Bronchial epithelial cell (primary cell): ENCODE measurements around the gene FAM209B. TPM values are rescaled to one million over a fixed set of nuclear protein-coding genes. Genes with fewer than 3 reads are reported as not detected.

ENCODE experiments used
- DNase-seq: peaks from one replicate; pipeline ENCODE4 v3.0.0-alpha.2; 2010; ENCODE audit warnings: low read depth
- FAIRE-seq: peaks from 2 replicates; lab custom pipeline; 2011; peaks lifted over from hg19 to GRCh38; lab: Jason Lieb, UNC
- H3K27me3 ChIP-seq: 2 replicates; pipeline ENCODE4 v1.5.1; 2011; ENCODE audit warnings: low read length; ENCODE audit not compliant: control insufficient read depth, insufficient read depth
- H3K36me3 ChIP-seq: 2 replicates; pipeline ENCODE4 v1.5.1; 2011; ENCODE audit warnings: low read length; ENCODE audit not compliant: control insufficient read depth, insufficient read depth
- H3K4me3 ChIP-seq: 2 replicates; pipeline ENCODE4 v1.5.1; 2011; ENCODE audit warnings: mild to moderate bottlenecking, low read depth, low read length, control low read depth
- CTCF ChIP-seq: IDR thresholded peaks from 2 replicates; pipeline ENCODE4 v1.5.1; 2011; ENCODE audit warnings: mild to moderate bottlenecking, moderate library complexity, low read length, control low read depth, inconsistent platforms; ENCODE audit not compliant: insufficient read depth, severe bottlenecking
- total RNA-seq: library from RNA; depleted of rRNA; stranded (reverse); fragments of >200 nt; gene quantifications from 2 replicates; pipeline ENCODE4 v1.2.1, GENCODE V29; 2014

Gene FAM209B
- total RNA-seq, 1 donor from 2014 or later, result 0.26 TPM

- Histone ChIP-seq H3K36me3 (no peaks in the 10 kb centered on the region), H3K4me3 (no peak overlapping the region), H3K27me3 (no peaks in the 10 kb centered on the region)
- no peak for TF ChIP-seq CTCF
- FAIRE-seq (no peak), DNase-seq (no peak)
These were observed 42.9 kb downstream of the FAM209B start for GRCh38 chr20:56575961-56576360.

DNA sequence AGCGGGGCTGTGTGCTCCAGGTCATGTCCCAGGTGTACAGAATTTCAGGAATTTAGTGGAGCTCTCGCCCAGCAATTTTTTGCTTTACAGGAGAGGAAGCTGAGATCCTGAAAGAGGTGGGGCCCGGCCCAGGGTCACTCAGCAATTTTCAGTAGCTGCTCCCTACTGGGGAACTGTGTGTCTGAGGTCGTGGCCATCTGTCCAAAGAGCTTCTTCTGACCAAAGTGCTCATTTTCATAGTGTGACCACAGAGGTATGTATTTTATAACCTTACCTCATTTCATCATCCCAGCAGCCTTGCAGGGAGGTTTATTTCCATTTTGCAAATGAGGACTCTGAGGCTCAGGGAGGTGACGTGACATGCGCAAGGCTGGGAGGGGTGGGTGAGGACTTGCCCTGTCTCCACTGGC is 46.3 kb downstream of the FAM209B start:
- DNase-seq, result no peak
- TF ChIP-seq CTCF, result no peak
- H3K4me3 ChIP-seq, result no peak overlapping the region

DNA sequence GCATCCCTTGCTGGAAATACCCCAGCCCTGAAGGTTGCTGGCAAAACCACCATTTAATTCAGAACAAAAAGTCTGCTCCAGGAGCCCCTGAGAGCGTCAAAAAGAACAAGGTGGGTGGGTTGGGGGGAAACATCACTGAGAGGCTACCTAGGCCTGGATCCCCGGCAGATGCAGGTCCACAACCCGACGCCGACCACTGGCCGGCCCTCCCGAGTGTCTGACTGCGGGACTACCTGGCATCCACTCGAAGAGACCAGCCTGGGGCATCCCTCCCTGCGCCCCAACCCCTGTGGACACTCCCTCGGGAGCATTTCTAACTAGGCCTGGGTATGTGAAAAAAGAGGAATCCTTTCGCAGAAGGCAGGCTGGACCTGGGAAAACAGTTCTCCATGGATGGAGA is 47.2 kb downstream of the FAM209B start:
- no peak for FAIRE-seq

More for the DNA sequence above, 46.3 kb downstream of the FAM209B start:
- no peak for FAIRE-seq
- Histone ChIP-seq H3K36me3 (no peaks in the 10 kb centered on the region), H3K27me3 (no peaks in the 10 kb centered on the region)

DNA sequence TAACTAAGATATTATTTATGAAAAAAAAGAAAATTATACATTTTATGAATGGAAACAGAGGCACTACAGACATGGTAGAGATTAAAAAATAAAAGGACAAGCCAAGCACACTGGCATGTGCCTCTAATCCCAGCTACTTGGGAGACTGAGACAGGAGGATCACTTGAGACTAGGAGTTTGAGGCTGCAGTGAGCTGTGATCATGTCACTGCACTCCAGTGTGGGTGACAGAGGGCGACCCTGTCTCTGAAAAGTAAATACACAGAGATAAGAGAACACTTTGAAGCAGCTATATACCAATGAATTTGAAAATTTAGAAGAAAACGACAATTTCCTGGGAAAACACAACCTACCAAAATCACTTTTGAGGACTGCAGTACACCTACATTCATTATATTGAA is 48.7 kb downstream of the FAM209B start:
- FAIRE-seq, result no peak
- no peak for TF ChIP-seq CTCF
- no peaks in the 10 kb centered on the region for H3K27me3 ChIP-seq
- H3K4me3 ChIP-seq, result no peak overlapping the region
- no peak for DNase-seq
- no peaks in the 10 kb centered on the region for H3K36me3 ChIP-seq

More for the DNA sequence above, 47.2 kb downstream of the FAM209B start:
- Histone ChIP-seq H3K36me3 (no peaks in the 10 kb centered on the region), H3K4me3 (no peak overlapping the region), H3K27me3 (no peaks in the 10 kb centered on the region)
- DNase-seq, result no peak
- TF ChIP-seq CTCF, result no peak

DNA sequence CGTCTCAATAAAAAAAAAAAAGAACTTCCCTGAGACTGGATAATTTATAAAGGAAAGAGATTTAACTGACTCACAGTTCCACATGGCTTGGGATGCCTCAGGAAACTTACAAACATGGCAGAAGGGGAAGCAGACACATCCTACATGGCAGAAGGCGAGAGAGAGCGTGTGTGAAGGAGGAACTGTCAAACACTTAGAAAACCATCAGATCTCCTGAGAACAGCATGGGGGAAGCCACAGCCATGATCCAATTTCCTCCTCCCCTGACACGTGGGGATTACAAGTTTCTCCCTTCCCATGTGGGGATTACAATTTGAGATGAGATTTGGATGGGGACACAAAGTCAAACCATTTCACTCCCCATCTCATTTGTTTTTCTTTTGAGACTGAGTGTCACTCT is 49.5 kb downstream of the FAM209B start:
- Histone ChIP-seq H3K27me3 (no peaks in the 10 kb centered on the region), H3K4me3 (no peak overlapping the region), H3K36me3 (no peaks in the 10 kb centered on the region)
- no peak for FAIRE-seq
- DNase-seq, result no peak
- no peak for TF ChIP-seq CTCF

DNA sequence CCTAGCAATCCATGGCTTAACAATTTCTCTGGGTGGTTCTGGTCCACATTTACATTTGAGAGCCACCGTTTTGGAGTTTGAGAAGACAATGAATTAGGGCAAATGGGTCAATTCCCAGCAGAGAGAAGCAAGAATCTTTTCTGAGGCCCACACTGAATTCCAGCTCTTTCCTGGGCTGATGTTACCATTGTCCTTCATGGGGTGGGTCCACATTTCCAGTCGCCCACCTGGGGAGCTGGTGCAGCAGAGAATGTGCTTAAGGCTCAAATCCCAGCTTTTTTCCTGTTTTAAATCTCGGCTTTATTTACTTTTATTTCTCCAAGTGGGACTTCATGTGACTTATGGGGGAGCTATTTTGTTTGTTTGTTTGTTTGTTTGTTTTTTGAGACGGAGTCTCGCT is 51.9 kb downstream of the FAM209B start:
- no peaks in the 10 kb centered on the region for H3K27me3 ChIP-seq
- no peak overlapping the region for H3K4me3 ChIP-seq
- no peak for TF ChIP-seq CTCF
- no peaks in the 10 kb centered on the region for H3K36me3 ChIP-seq
- FAIRE-seq (no peak), DNase-seq (no peak)
